ENCODE data around the gene ME3. TPM values are rescaled to one million over a fixed set of nuclear protein-coding genes. Genes with fewer than 3 reads are reported as not detected.

Gene ME3
- total RNA-seq, 1 experiment from 2014 or later, result 1.8 TPM

GRCh38 chr11:86676010-86676409, 3.6 kb upstream of the ME3 start:
- Mint-ChIP-seq H3K27me3 (ENCODE audit: low read depth) (peaks cover 33% of the 10 kb centered on the region), H3K4me3 (no peak overlapping the region), H3K36me3 (no peaks in the 10 kb centered on the region), H3K4me1 (peaks cover 33% of the 10 kb centered on the region), H3K27ac (no peak overlapping the region), H3K9me3 (no peaks in the 10 kb centered on the region)
- ATAC-seq, result no peak
- no peak for DNase-seq (ENCODE audit: low spot score)
- POLR2A ChIA-PET, result no interaction called here
- TF ChIP-seq ZNF317 (CRISPR knock-in tag; IDR thresholded peaks at IDR 0.05; ENCODE audit: borderline replicate concordance, low read depth), result no peak
- TF ChIP-seq AR (CRISPR knock-in tag; IDR thresholded peaks at IDR 0.05), result no peak
- no peak for TF ChIP-seq ZNF671 (CRISPR knock-in tag; IDR thresholded peaks at IDR 0.05)
- TF ChIP-seq ZNF138 (CRISPR knock-in tag; conservative IDR thresholded peaks at IDR 0.05), result no peak
- TF ChIP-seq NR2C2 (CRISPR knock-in tag; IDR thresholded peaks at IDR 0.05), result no peak
- TF ChIP-seq, protein P1, sequence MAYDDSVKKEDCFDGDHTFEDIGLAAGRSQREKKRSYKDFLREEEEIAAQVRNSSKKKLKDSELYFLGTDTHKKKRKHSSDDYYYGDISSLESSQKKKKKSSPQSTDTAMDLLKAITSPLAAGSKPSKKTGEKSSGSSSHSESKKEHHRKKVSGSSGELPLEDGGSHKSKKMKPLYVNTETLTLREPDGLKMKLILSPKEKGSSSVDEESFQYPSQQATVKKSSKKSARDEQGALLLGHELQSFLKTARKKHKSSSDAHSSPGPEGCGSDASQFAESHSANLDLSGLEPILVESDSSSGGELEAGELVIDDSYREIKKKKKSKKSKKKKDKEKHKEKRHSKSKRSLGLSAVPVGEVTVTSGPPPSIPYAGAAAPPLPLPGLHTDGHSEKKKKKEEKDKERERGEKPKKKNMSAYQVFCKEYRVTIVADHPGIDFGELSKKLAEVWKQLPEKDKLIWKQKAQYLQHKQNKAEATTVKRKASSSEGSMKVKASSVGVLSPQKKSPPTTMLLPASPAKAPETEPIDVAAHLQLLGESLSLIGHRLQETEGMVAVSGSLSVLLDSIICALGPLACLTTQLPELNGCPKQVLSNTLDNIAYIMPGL (CRISPR knock-in tag; IDR thresholded peaks at IDR 0.05), result no peak
- no peak for TF ChIP-seq FOXK1 (CRISPR knock-in tag; IDR thresholded peaks at IDR 0.05)
- no peak for TF ChIP-seq GTF2I (CRISPR knock-in tag; conservative IDR thresholded peaks at IDR 0.05)
- no peak for TF ChIP-seq ZNF263 (CRISPR knock-in tag; IDR thresholded peaks at IDR 0.05; ENCODE audit: low read depth)
- TF ChIP-seq, protein P2, sequence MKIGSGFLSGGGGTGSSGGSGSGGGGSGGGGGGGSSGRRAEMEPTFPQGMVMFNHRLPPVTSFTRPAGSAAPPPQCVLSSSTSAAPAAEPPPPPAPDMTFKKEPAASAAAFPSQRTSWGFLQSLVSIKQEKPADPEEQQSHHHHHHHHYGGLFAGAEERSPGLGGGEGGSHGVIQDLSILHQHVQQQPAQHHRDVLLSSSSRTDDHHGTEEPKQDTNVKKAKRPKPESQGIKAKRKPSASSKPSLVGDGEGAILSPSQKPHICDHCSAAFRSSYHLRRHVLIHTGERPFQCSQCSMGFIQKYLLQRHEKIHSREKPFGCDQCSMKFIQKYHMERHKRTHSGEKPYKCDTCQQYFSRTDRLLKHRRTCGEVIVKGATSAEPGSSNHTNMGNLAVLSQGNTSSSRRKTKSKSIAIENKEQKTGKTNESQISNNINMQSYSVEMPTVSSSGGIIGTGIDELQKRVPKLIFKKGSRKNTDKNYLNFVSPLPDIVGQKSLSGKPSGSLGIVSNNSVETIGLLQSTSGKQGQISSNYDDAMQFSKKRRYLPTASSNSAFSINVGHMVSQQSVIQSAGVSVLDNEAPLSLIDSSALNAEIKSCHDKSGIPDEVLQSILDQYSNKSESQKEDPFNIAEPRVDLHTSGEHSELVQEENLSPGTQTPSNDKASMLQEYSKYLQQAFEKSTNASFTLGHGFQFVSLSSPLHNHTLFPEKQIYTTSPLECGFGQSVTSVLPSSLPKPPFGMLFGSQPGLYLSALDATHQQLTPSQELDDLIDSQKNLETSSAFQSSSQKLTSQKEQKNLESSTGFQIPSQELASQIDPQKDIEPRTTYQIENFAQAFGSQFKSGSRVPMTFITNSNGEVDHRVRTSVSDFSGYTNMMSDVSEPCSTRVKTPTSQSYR (CRISPR knock-in tag; IDR thresholded peaks at IDR 0.05), result no peak
- TF ChIP-seq, protein P3, sequence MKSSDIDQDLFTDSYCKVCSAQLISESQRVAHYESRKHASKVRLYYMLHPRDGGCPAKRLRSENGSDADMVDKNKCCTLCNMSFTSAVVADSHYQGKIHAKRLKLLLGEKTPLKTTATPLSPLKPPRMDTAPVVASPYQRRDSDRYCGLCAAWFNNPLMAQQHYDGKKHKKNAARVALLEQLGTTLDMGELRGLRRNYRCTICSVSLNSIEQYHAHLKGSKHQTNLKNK (CRISPR knock-in tag; IDR thresholded peaks at IDR 0.05), result no peak
- TF ChIP-seq IRF2 (CRISPR knock-in tag; IDR thresholded peaks at IDR 0.05; ENCODE audit: borderline replicate concordance, low read depth), result no peak
- TF ChIP-seq, protein P4, sequence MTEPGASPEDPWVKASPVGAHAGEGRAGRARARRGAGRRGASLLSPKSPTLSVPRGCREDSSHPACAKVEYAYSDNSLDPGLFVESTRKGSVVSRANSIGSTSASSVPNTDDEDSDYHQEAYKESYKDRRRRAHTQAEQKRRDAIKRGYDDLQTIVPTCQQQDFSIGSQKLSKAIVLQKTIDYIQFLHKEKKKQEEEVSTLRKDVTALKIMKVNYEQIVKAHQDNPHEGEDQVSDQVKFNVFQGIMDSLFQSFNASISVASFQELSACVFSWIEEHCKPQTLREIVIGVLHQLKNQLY (CRISPR knock-in tag; IDR thresholded peaks at IDR 0.05), result no peak
- TF ChIP-seq ATF1 (CRISPR knock-in tag; IDR thresholded peaks at IDR 0.05), result no peak
- TF ChIP-seq E2F5 (CRISPR knock-in tag; IDR thresholded peaks at IDR 0.05), result no peak
- TF ChIP-seq ELF4 (CRISPR knock-in tag; IDR thresholded peaks at IDR 0.05; ENCODE audit: low read depth), result no peak
- no peak for TF ChIP-seq MAX (CRISPR knock-in tag; IDR thresholded peaks at IDR 0.05)
- TF ChIP-seq, protein P5, sequence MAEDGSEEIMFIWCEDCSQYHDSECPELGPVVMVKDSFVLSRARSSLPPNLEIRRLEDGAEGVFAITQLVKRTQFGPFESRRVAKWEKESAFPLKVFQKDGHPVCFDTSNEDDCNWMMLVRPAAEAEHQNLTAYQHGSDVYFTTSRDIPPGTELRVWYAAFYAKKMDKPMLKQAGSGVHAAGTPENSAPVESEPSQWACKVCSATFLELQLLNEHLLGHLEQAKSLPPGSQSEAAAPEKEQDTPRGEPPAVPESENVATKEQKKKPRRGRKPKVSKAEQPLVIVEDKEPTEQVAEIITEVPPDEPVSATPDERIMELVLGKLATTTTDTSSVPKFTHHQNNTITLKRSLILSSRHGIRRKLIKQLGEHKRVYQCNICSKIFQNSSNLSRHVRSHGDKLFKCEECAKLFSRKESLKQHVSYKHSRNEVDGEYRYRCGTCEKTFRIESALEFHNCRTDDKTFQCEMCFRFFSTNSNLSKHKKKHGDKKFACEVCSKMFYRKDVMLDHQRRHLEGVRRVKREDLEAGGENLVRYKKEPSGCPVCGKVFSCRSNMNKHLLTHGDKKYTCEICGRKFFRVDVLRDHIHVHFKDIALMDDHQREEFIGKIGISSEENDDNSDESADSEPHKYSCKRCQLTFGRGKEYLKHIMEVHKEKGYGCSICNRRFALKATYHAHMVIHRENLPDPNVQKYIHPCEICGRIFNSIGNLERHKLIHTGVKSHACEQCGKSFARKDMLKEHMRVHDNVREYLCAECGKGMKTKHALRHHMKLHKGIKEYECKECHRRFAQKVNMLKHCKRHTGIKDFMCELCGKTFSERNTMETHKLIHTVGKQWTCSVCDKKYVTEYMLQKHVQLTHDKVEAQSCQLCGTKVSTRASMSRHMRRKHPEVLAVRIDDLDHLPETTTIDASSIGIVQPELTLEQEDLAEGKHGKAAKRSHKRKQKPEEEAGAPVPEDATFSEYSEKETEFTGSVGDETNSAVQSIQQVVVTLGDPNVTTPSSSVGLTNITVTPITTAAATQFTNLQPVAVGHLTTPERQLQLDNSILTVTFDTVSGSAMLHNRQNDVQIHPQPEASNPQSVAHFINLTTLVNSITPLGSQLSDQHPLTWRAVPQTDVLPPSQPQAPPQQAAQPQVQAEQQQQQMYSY (CRISPR knock-in tag; IDR thresholded peaks at IDR 0.05), result no peak
- TF ChIP-seq JUN (CRISPR knock-in tag; IDR thresholded peaks at IDR 0.05), result no peak
- TF ChIP-seq HMGA2 (CRISPR knock-in tag; IDR thresholded peaks at IDR 0.05), result no peak
- CTCF ChIA-PET, result interaction anchor here (0.6 to 1.7 kb wide), 20 partner anchors 9 to 244 kb away, joined by 3 to 10 read pairs (median 4); no protein-coding TSS in a partner anchor
